GM12878 (cell line): ENCODE measurements around the gene MKNK1. TPM values are rescaled to one million over a fixed set of nuclear protein-coding genes. Genes with fewer than 3 reads are reported as not detected.

Source experiments
- ATAC-seq: fragments of 200-7000 bp; cut with Tn5 transposase; 3 replicates; pipeline ENCODE4 v1.9.1; 2020; ENCODE audit warnings: mild to moderate bottlenecking, moderate library complexity
- BruUV-seq: library from RNA; stranded (reverse); fragments of 400-500 nt; replicated peaks from 2 replicates; lab custom pipeline; 2021; lab: Mats Ljungman, UMichigan
- CTCF ChIA-PET: fragments of 300-600 bp; sonication (Branson Sonifier 250); formaldehyde crosslinking; extraction: SDS; loops from one replicate; lab custom pipeline; 2021; ENCODE audit warnings: inconsistent platforms; lab: Yijun Ruan, JAX
- POLR2A ChIA-PET: fragments of 350-600 bp; formaldehyde crosslinking; extraction: SDS; loops from one replicate; lab custom pipeline; 2021; ENCODE audit warnings: inconsistent platforms; lab: Charles Lee
- RAD21 ChIA-PET: fragments of 300-600 bp; sonication (Branson Sonifier 250); formaldehyde crosslinking; loops from one replicate; lab custom pipeline; 2023; ENCODE audit warnings: antibody characterized with exemption; ENCODE audit not compliant: unreplicated experiment; lab: Charles Lee
- SMC1A ChIA-PET: fragments of 300-600 bp; sonication (Branson Sonifier 250); formaldehyde crosslinking; loops from one replicate; lab custom pipeline; 2023; ENCODE audit not compliant: unreplicated experiment, uncharacterized antibody; lab: Charles Lee
- DNase-seq: peaks from one replicate; pipeline ENCODE4 v3.0.0-alpha.2; 2011; ENCODE audit warnings: low read depth, low spot score
- FAIRE-seq: peaks from 3 replicates; lab custom pipeline; 2011; peaks lifted over from hg19 to GRCh38; lab: Jason Lieb, UNC
- H2AFZ ChIP-seq: 2 replicates; pipeline ENCODE4 v1.6.0; 2011; ENCODE audit warnings: low read depth, low read length, control low read depth; ENCODE audit not compliant: control insufficient read depth
- H3K27ac ChIP-seq: 2 replicates; pipeline ENCODE4 v1.5.1; 2011; ENCODE audit warnings: control low read depth; ENCODE audit not compliant: control insufficient read depth, insufficient read depth
- H3K27me3 ChIP-seq, 2 experiments: replicated peaks in 1 of 2; 2 replicates each; pipeline versions ENCODE4 v1.6.0 to v1.6.1; 2011; ENCODE audit warnings: low read length in 1 of 2; ENCODE audit not compliant: control insufficient read depth in 2 of 2, insufficient read depth in 2 of 2
- H3K36me3 ChIP-seq, 2 experiments: 2 replicates each; pipeline ENCODE4 v1.5.1; 2011; ENCODE audit warnings: low read length in 1 of 2; ENCODE audit not compliant: control insufficient read depth in 2 of 2, insufficient read depth in 2 of 2
- H3K4me1 ChIP-seq: 2 replicates; pipeline ENCODE4 v1.6.1; 2011; ENCODE audit warnings: mild to moderate bottlenecking, low read length, moderate library complexity, mixed read lengths; ENCODE audit not compliant: control insufficient read depth, insufficient read depth
- H3K4me2 ChIP-seq: 2 replicates; pipeline ENCODE4 v1.6.0; 2011; ENCODE audit warnings: control low read depth; ENCODE audit not compliant: control insufficient read depth, insufficient read depth
- H3K4me3 ChIP-seq: fragments of 200-600 bp; sonication (generic); 2 replicates; pipeline ENCODE4 v1.5.1; 2016
- H3K79me2 ChIP-seq: 2 replicates; pipeline ENCODE4 v1.6.0; 2011; ENCODE audit warnings: low read length; ENCODE audit not compliant: control insufficient read depth, insufficient read depth
- H3K9ac ChIP-seq: 2 replicates; pipeline ENCODE4 v1.8.0; 2011; ENCODE audit warnings: low read length, control low read depth, mixed read lengths; ENCODE audit not compliant: control insufficient read depth, insufficient read depth
- H3K9me3 ChIP-seq: replicated peaks from 3 replicates; pipeline ENCODE4 v1.5.1; 2011; ENCODE audit warnings: mild to moderate bottlenecking, low read length; ENCODE audit not compliant: control insufficient read depth, insufficient read depth
- H4K20me1 ChIP-seq: 2 replicates; pipeline ENCODE4 v1.6.0; 2011; ENCODE audit not compliant: control insufficient read depth, insufficient read depth
- BCLAF1 ChIP-seq: fragments of 450-650 bp; IDR thresholded peaks from 2 replicates; pipeline ENCODE4 v1.6.1; 2017; ENCODE audit warnings: antibody characterized with exemption, mild to moderate bottlenecking, moderate library complexity
- CHD2 ChIP-seq: IDR thresholded peaks from 2 replicates; pipeline ENCODE4 v1.6.1; 2011; ENCODE audit warnings: low read depth, low read length, improper control_type of control experiment, borderline replicate concordance
- CREB1 ChIP-seq: IDR thresholded peaks from 2 replicates; pipeline ENCODE4 v1.6.1; 2012; ENCODE audit warnings: low read depth, mild to moderate bottlenecking, inconsistent platforms
- CREM ChIP-seq: IDR thresholded peaks from 2 replicates; pipeline ENCODE4 v1.6.1; 2014; ENCODE audit warnings: antibody characterized with exemption, low read depth
- E2F4 ChIP-seq: IDR thresholded peaks from 2 replicates; pipeline ENCODE4 v1.6.1; 2012; ENCODE audit warnings: low read depth, low read length, improper control_type of control experiment
- ESRRA ChIP-seq: IDR thresholded peaks from 2 replicates; pipeline ENCODE4 v1.6.1; 2012; ENCODE audit warnings: mild to moderate bottlenecking, low read length, improper control_type of control experiment
- FOXK2 ChIP-seq: fragments of 450-650 bp; IDR thresholded peaks from 2 replicates; pipeline ENCODE4 v1.6.1; 2017; ENCODE audit warnings: mild to moderate bottlenecking, moderate library complexity
- IKZF2 ChIP-seq, 2 experiments: fragments of 450-650 bp; IDR thresholded peaks; 2 replicates each; pipeline ENCODE4 v1.6.1; 2017; ENCODE audit warnings: mild to moderate bottlenecking in 2 of 2, moderate library complexity in 2 of 2
- IRF3 ChIP-seq: fragments of 450-650 bp; IDR thresholded peaks from 2 replicates; pipeline ENCODE4 v1.6.1; 2014; ENCODE audit warnings: mild to moderate bottlenecking
- MYB ChIP-seq: fragments of 150-350 bp; IDR thresholded peaks from 2 replicates; pipeline ENCODE4 v1.6.1; 2014; ENCODE audit warnings: mild to moderate bottlenecking, low read depth, low read length, borderline replicate concordance
- RELA ChIP-seq: fragments of 450-650 bp; IDR thresholded peaks from 2 replicates; pipeline ENCODE4 v1.8.0; 2014; ENCODE audit warnings: borderline replicate concordance; ENCODE audit not compliant: partially characterized antibody
- RFX5 ChIP-seq: IDR thresholded peaks from 2 replicates; pipeline ENCODE4 v1.6.1; 2011; ENCODE audit warnings: low read depth, low read length, improper control_type of control experiment
- SIX5 ChIP-seq: IDR thresholded peaks from 2 replicates; pipeline ENCODE4 v1.6.1; 2011; ENCODE audit warnings: mild to moderate bottlenecking, low read depth, low read length, moderate library complexity; ENCODE audit not compliant: severe bottlenecking
- ZNF24 ChIP-seq: fragments of 450-650 bp; IDR thresholded peaks from 2 replicates; pipeline ENCODE4 v1.6.1; 2017; ENCODE audit warnings: antibody characterized with exemption, mild to moderate bottlenecking
- ZNF687 ChIP-seq: fragments of 450-650 bp; IDR thresholded peaks from 2 replicates; pipeline ENCODE4 v1.6.1; 2017; ENCODE audit warnings: mild to moderate bottlenecking, moderate library complexity
- WGBS: methylation state at CpG from one replicate; pipeline ENCODE4 v1.1.6; 2016; ENCODE audit warnings: low lambda C conversion rate; ENCODE audit not compliant: insufficient replicate concordance, insufficient coverage; ENCODE audit errors: missing lambda C conversion rate; 5-methylcytosine and 5-hydroxymethylcytosine counted together
- in situ Hi-C: fragments of 300-500 bp; cut with MboI; formaldehyde crosslinking; loops from 9 replicates; pipeline ENCODE4 v1.14.3; 2018; ENCODE audit warnings: mixed read lengths
- intact Hi-C: fragments of 100-400 bp; cut with micrococcal nuclease; formaldehyde crosslinking; loops from one replicate; pipeline ENCODE4 v1.14.2; 2022; ENCODE audit not compliant: unreplicated experiment
- polyA plus RNA-seq, 11 experiments: library from polyadenylated mRNA; depleted of rRNA in 4 of 11; unstranded in 6 of 11; stranded (reverse) in 5 of 11; fragments of >200 nt; fragmentation: Nextera tagmentation in 4 of 11; fragmentation: Illumina TruSeq in 1 of 11; extraction: Ambion mirVana in 4 of 11; extraction: Trizol in 1 of 11; gene quantifications; 1 replicate in 1 of 11; 2 replicates in 10 of 11; pipeline versions ENCODE4 v1.2.1 to v1.2.3, GENCODE V29; 2011 to 2016; ENCODE audit warnings: inconsistent platforms in 2 of 11, missing spikeins in 2 of 11, low read depth in 1 of 11
- total RNA-seq, 4 experiments: library from RNA; depleted of rRNA in 3 of 4; stranded (reverse); fragments of >200 nt in 3 of 4; fragmentation: Illumina TruSeq in 1 of 4; extraction: Trizol in 1 of 4; gene quantifications; 2 replicates each; pipeline versions ENCODE4 v1.2.1 to v1.2.3, GENCODE V29; 2013 to 2021

The MKNK1 gene
- total and polyA plus RNA-seq, 10 of the 15 experiments (the other 5 are each of a cell fraction or from before 2014, with no cell fraction given): 13.7 to 29.9 (median 26.5) TPM

GRCh38 chr1:46569884-46570725, 34.0 kb downstream of the MKNK1 start:
- ChIA-PET CTCF (interaction anchor here (0.9 kb wide), 1 partner anchor 22 kb away, joined by 4 read pairs; no protein-coding TSS in a partner anchor), SMC1A (interaction anchor here (1.1 to 1.4 kb wide), 2 partner anchors 25 to 155 kb away, joined by 3 read pairs; no protein-coding TSS in a partner anchor), RAD21 (no interaction called here), POLR2A (interaction anchor here (0.5 kb wide), 1 partner anchor 15 kb away, joined by 4 read pairs; no protein-coding TSS in a partner anchor)
- Histone ChIP-seq H3K36me3 (peaks cover 2 to 3% of the 10 kb centered on the region in 2 experiments; a peak in 3 of 4 replicates), H3K4me3 (no peak overlapping the region), H4K20me1 (no peaks in the 10 kb centered on the region), H2AFZ (no peak overlapping the region), H3K9me3 (no peaks in the 10 kb centered on the region), H3K27ac (no peak overlapping the region), H3K9ac (no peak overlapping the region), H3K27me3 (no peaks in the 10 kb centered on the region), H3K4me1 (no peaks in the 10 kb centered on the region), H3K4me2 (no peak overlapping the region), H3K79me2 (no peaks in the 10 kb centered on the region)
- no peak for FAIRE-seq
- in situ Hi-C loops: no loop called here
- intact Hi-C loops: no loop called here
- no peak for DNase-seq
- 89% methylated on average over 14 of the region's 14 CpGs for WGBS
- ATAC-seq: no peak
- no TSS peak for BruUV-seq
- TF ChIP-seq E2F4 (no peak), FOXK2 (no peak), RELA (no peak), BCLAF1 (no peak), ZNF24 (no peak), CREB1 (no peak), CREM (no peak), IRF3 (no peak), MYB (no peak), CHD2 (no peak), IKZF2 (IDR thresholded peaks at IDR 0.05) (no peak), ZNF687 (no peak), RFX5 (no peak), ESRRA (no peak), SIX5 (no peak)
